DND-41 (cell line): ENCODE data around the gene DNMT1.

Source experiments
- ATAC-seq: fragments of 200-7000 bp; cut with Tn5 transposase; 3 replicates; pipeline ENCODE4 v1.9.1; 2021; ENCODE audit warnings: low read depth; ENCODE audit not compliant: insufficient read depth
- DNase-seq: peaks from one replicate; pipeline ENCODE4 v3.0.0-alpha.2; 2020
- H2AFZ ChIP-seq: 2 replicates; pipeline ENCODE4 v1.6.0; 2012; ENCODE audit warnings: low read depth, low read length
- H3K27ac ChIP-seq: 2 replicates; pipeline ENCODE4 v1.5.1; 2012; ENCODE audit warnings: low read length, inconsistent platforms
- H3K27me3 ChIP-seq: fragments of 200-600 bp; sonication (generic); 2 replicates; pipeline ENCODE4 v1.6.0; 2012; ENCODE audit warnings: low read length, mild to moderate bottlenecking, inconsistent platforms; ENCODE audit not compliant: insufficient read depth, poor library complexity
- H3K36me3 ChIP-seq: 2 replicates; pipeline ENCODE4 v1.5.1; 2012; ENCODE audit warnings: low read length, inconsistent platforms; ENCODE audit not compliant: insufficient read depth
- H3K4me1 ChIP-seq: 2 replicates; pipeline ENCODE4 v1.5.1; 2012; ENCODE audit warnings: mild to moderate bottlenecking, low read length; ENCODE audit not compliant: insufficient read depth
- H3K4me2 ChIP-seq: 2 replicates; pipeline ENCODE4 v1.6.0; 2012; ENCODE audit warnings: mild to moderate bottlenecking, moderate library complexity, low read length, inconsistent platforms; ENCODE audit not compliant: insufficient read depth
- H3K4me3 ChIP-seq, 2 experiments: fragments of 200-600 bp in 1 of 2; shearing (Covaris generic) in 1 of 2; 2 replicates each; pipeline ENCODE4 v1.5.1; 2012 to 2016; ENCODE audit warnings: inconsistent platforms in 2 of 2, low read length in 2 of 2, mild to moderate bottlenecking in 2 of 2, low read depth in 1 of 2, moderate library complexity in 1 of 2
- H3K79me2 ChIP-seq: 2 replicates; pipeline ENCODE4 v1.6.0; 2012; ENCODE audit warnings: low read length, inconsistent platforms; ENCODE audit not compliant: insufficient read depth
- H3K9ac ChIP-seq: 2 replicates; pipeline ENCODE4 v1.6.0; 2012; ENCODE audit warnings: low read depth, mild to moderate bottlenecking, inconsistent platforms, low read length, moderate library complexity
- H3K9me3 ChIP-seq: 2 replicates; pipeline ENCODE4 v1.5.1; 2012; ENCODE audit warnings: low read length, moderate library complexity, mild to moderate bottlenecking, inconsistent platforms; ENCODE audit not compliant: insufficient read depth, severe bottlenecking
- H4K20me1 ChIP-seq: 2 replicates; pipeline ENCODE4 v1.6.0; 2012; ENCODE audit warnings: low read length; ENCODE audit not compliant: insufficient read depth
- CTCF ChIP-seq: IDR thresholded peaks from 2 replicates; pipeline ENCODE4 v1.5.1; 2012; ENCODE audit warnings: borderline replicate concordance, low read length, moderate library complexity, mild to moderate bottlenecking; ENCODE audit not compliant: poor library complexity, severe bottlenecking; ENCODE audit errors: extremely low read depth
- EZH2 ChIP-seq: IDR thresholded peaks from 3 replicates; pipeline ENCODE4 v1.6.1; 2012; ENCODE audit warnings: borderline replicate concordance, low read depth, mild to moderate bottlenecking, moderate library complexity, low read length, inconsistent platforms; ENCODE audit not compliant: severe bottlenecking

DNMT1 gene

GRCh38 chr19:10091370-10091687, 103.4 kb downstream of the DNMT1 start:
- no peak overlapping the region for H3K27ac ChIP-seq
- H4K20me1 ChIP-seq, result 0 out of 2 replicates have a peak, but pooled peaks cover 3% of the 10 kb centered on the region
- no peak overlapping the region for H3K9ac ChIP-seq
- H3K79me2 ChIP-seq, result no peaks in the 10 kb centered on the region; the same call in 1 of the 2 replicates
- peaks cover 11% of the 10 kb centered on the region for H3K4me1 ChIP-seq
- no peaks in the 10 kb centered on the region for H3K27me3 ChIP-seq
- peaks cover 7% of the 10 kb centered on the region for H3K36me3 ChIP-seq
- DNase-seq, result no peak
- no peak overlapping the region for H3K4me3 ChIP-seq
- H2AFZ ChIP-seq, result no peak overlapping the region
- ATAC-seq, result no peak
- TF ChIP-seq CTCF (no peak), EZH2 (no peak)
- H3K4me2 ChIP-seq, result no peak overlapping the region
- no peaks in the 10 kb centered on the region for H3K9me3 ChIP-seq

- no peak overlapping the region for H2AFZ ChIP-seq
- no peak overlapping the region for H3K27ac ChIP-seq
- ATAC-seq, result no peak
- no peak overlapping the region for H3K4me2 ChIP-seq
- H3K4me1 ChIP-seq, result peaks cover 16% of the 10 kb centered on the region
- H3K79me2 ChIP-seq, result no peaks in the 10 kb centered on the region; the same call in 1 of the 2 replicates
- no peaks in the 10 kb centered on the region for H3K9me3 ChIP-seq
- no peak for TF ChIP-seq CTCF
- no peak for TF ChIP-seq EZH2
- H3K4me3 ChIP-seq, result no peak overlapping the region
- H3K36me3 ChIP-seq, result peaks cover 7% of the 10 kb centered on the region
- no peaks in the 10 kb centered on the region for H3K27me3 ChIP-seq
- 0 out of 2 replicates have a peak, but pooled peaks cover 3% of the 10 kb centered on the region for H4K20me1 ChIP-seq
- no peak overlapping the region for H3K9ac ChIP-seq
- no peak for DNase-seq
These were observed 104.9 kb downstream of the DNMT1 start for GRCh38 chr19:10089801-10090375.

- DNase-seq, result no peak
- H2AFZ ChIP-seq, result no peak overlapping the region
- H3K9me3 ChIP-seq, result no peaks in the 10 kb centered on the region
- ATAC-seq, result no peak
- H3K27ac ChIP-seq, result no peak overlapping the region
- no peak overlapping the region for H3K9ac ChIP-seq
- no peaks in the 10 kb centered on the region for H3K27me3 ChIP-seq
- H3K4me3 ChIP-seq, result no peak overlapping the region
- peaks cover 16% of the 10 kb centered on the region for H3K4me1 ChIP-seq
- TF ChIP-seq EZH2, result no peak
- TF ChIP-seq CTCF, result no peak
- no peaks in the 10 kb centered on the region; the same call in 1 of the 2 replicates for H3K79me2 ChIP-seq
- 0 out of 2 replicates have a peak, but pooled peaks cover 3% of the 10 kb centered on the region for H4K20me1 ChIP-seq
- no peak overlapping the region for H3K4me2 ChIP-seq
- peaks cover 7% of the 10 kb centered on the region for H3K36me3 ChIP-seq
These were observed 105.7 kb downstream of the DNMT1 start for GRCh38 chr19:10088949-10089554.
